ENCODE results near the gene OTOL1.
A peak's percentile ranks its signal among the peaks of the same experiment; 100 is the strongest.
"Not testable (repeated sequence)": the region's sequence is repeated elsewhere in the genome, so short reads cannot be mapped to it uniquely, and the experiment has no call there.

Gene OTOL1

DNA sequence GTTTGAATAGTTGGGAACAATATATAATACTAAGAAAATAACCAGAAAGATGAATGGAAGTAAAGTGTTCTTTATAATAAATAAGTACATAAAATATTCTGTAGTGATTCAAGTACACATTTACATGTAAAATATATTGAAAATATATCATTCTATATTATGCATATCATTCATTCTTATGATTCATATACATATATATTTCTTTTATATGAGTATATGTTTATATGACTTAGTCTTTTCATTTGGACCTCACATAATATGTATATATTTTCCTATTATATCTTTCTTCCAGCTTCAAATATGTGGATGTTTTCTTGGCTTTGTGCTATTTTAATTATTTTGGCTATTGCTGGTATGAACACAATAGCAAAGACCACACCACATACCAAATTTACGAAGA lies at the start of gene OTOL1:
Gene OTOL1 (plus strand): TSS at position 301 of the 400 bp plus-strand sequence. CDS start 0 bp downstream, at position 301.
- DNase-seq (ENCODE audit: low read depth) = no peak

DNA sequence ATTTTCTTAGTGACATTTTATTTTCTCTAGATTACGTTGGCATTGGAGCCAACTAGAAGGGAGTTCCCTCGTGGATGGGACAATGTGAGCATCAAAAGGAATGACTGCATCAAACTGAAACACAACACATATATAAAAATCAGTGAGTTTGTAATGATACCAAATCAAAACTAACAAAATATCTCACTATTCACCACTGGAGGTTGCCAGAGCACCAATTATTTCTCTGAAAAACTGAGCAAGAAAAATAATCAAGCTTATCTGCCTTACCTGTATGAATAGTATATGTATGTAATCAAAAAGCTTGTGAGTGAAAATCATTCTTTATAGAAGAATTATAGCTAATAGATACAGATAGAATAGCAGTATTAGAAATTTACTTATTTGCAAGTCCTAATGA lies 46.8 kb upstream of the OTOL1 start:
- no peak for DNase-seq (ENCODE audit: low read depth)

DNA sequence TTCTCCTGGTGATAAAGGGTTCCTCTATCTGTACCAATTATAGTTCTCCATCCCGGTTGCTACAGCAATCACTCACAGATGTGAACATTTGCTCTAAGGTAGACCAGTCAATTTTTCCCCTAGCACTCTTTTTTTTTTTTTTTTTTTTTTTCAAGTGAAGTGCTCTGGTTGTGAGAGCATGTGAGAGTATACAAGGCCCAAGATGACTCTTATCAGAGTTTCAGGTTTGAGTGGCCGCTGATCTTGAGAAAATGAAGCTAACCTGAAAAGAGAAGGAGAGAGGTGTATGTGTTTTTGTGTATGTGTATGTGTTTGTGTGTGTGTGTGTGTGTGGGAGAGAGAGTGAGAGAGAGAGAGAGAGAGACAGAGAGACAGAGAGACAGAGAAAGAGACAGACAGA lies 44.4 kb upstream of the OTOL1 start:
- no peak for DNase-seq (ENCODE audit: low read depth)

DNA sequence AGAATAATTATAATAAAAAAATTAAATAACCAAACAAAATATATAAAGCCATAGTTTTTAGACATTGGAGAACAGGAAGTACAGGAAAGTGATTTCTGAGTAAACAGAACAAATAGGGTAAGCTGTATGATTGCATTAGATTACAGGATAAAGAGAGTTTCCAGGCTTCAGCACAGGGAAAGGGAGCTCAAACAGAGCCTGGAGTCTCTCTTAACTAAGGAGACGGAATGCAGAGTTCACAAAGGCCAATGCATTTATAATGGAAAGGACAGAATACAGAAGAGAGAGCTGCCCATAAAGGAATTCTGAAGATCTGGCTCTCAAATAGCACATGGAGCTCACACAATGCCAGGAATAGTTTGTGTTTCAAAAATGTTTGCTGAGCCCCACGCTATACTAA lies 42.0 kb upstream of the OTOL1 start:
- DNase-seq (ENCODE audit: low read depth) = no peak

DNA sequence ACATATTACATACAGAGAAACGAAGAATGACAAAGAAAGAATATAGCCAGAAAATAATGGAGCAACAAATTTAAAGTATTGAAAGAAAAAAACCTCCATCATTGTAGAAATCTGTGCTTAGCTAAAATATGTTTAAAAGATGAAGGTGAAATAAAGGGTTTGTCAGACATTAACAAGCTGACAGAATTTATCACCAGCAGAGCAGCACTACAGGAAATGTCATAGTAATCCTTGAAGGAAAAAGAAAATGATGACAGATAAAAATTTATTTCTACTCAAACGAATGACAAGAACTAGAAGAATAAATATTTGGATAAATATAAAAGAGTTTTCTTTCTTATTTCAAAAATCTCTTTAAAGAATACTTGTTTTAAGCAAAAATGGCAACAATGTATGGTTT lies 40.6 kb upstream of the OTOL1 start:
- no peak for DNase-seq (ENCODE audit: low read depth)

DNA sequence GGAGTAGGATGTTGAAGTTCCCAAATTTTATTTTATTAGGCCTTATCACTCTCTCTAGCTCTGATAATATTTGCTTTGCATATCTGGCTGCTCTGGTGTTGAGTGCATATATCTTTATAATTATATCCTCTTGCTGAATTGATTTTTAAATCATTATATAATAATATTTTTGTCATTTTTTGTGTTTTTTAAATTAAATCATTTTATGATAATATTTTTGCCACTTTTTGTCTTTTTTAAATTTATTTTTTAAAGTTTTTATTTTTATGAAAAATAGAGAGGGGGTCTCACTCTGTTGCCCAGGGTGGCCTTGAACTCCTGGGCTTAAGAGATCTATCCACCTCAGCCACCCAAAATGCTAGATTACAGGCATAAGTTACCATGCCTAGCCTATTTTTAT lies 34.5 kb upstream of the OTOL1 start:
- DNase-seq (ENCODE audit: low read depth) = no peak

DNA sequence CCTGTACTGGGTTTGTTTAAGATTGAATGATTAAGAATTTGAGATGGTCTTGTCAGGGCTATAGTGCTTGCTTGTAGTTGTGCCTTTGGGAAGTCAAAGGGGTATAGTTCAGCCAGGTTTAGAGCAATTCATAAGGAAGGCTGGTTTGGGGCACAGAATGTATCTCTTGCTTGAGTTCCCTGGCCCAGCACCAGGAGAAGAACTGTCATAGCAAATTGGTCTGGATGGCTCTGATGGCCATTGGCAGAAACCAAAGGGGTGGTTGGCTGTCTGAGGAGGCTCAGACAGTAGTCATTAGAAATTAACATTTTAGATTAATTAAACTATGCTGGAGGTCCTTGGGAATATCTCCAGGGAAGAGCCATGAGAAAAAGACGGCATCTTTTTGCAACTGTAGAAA lies 25.4 kb upstream of the OTOL1 start:
- DNase-seq (ENCODE audit: low read depth) = no peak

DNA sequence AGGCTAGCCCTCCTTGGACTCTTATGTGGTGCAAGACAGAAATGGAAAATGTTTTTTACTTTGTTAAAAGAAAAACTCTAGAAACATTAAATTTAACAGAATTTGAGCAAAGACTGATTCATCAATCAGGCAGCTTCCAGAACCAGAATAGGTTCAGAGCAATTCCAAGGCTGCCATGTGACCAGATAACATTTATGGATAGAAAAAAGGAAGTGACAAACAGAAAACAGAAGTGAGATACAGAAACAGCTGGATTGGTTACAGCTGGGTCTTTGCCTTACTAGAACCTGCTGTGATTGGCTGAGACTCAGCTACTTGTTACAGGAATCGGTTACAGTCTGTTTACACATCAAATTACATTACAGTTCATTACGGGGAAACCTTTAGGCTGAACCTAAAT lies 22.5 kb upstream of the OTOL1 start:
- DNase-seq (ENCODE audit: low read depth) = no peak

DNA sequence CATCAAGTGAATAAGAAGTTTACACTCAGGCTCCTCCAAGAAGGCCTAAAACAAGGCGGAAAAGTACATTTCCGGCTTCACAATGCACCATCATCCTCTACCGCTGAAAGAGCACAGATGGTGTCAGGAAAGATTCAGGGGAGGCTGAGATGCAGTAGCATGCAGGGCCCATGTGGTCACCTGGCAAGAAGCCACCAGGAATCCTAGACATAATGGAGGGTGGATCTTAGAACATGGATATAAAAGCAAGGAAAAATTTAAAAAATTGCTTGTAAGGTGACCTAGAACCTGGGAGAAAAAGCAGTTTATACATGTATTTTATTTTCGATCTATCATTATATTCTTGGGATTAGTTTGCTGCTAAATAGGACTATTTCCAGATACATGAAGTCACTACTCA lies 21.9 kb upstream of the OTOL1 start:
- DNase-seq (ENCODE audit: low read depth) = no peak

DNA sequence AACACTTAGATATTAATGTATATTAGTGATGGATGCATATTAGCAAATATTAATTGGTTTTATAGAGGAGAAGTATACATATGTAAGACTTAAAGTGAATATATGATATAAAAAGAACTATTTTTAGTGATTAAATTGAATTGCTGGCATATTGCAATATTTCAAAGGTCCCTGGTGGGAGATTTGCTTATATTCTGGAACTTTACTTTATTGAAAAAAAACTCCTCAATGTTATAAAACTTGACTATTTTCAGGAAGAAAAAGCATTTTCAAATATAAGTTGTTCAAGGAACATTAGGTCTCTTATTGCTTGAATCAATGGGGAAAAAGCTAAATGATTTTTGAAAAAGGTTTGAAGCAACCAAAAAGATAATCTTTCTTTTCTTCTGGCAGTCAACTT lies 21.4 kb upstream of the OTOL1 start:
- no peak for DNase-seq (ENCODE audit: low read depth)

DNA sequence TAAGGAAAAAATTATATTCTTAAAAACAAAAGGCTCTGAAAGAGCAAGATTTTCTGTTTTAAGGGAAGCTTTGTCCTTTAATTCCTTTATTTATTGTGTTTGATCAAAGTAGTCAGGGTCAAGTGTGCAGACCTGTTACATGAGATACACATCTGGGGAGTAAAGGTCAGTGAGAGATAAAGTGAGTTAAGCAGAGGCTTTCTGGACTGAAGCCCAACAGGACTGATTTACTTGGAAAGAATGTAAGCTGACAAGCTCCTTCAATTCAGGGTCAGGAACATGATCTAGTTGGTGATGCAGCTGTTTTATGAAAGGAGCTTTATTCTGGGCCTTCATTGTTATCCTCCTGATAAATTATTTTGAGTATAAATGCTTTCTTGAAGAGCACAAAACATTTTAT lies 20.7 kb upstream of the OTOL1 start:
- peak; percentile 67 for DNase-seq (ENCODE audit: low read depth)

DNA sequence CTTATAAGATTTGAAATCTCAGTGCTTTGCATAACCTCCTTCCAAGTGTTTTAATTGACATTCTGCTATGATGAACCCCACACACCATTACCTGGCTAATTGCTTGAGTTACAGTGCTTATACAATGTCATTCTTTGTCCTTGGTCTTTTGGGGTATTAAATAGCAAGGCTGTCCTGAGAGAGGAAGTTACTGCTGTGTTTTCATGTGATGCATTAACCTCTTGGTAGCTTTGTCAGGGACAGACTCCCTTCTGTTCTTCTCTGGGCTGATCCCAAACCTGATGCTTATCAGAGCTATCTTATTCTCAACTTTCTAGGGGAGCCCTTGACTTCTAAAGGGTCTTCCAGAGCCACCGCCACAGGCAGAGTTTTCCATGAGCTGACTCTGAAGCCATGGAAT lies 12.4 kb upstream of the OTOL1 start:
- DNase-seq (ENCODE audit: low read depth) = no peak

DNA sequence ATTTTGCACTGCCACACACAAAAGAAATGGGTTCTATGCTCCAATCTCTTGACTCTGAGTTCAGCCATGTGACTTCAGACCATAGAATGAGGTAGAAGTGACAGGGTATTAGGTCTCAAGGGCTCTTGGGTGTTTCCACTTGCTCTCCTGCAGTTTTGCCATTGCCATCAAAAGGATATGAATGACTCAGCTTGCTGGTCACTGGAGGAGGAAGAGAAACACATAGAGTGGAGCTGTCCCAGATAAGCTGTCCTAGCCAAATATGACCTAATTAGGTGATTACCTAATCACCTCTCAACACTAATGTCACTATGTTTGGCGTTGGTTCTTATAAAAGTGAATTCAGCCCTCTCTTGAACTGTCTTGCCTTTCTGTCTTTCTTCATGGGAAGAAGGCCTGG lies 8.3 kb upstream of the OTOL1 start:
- not testable (repeated sequence) for DNase-seq (ENCODE audit: low read depth)

DNA sequence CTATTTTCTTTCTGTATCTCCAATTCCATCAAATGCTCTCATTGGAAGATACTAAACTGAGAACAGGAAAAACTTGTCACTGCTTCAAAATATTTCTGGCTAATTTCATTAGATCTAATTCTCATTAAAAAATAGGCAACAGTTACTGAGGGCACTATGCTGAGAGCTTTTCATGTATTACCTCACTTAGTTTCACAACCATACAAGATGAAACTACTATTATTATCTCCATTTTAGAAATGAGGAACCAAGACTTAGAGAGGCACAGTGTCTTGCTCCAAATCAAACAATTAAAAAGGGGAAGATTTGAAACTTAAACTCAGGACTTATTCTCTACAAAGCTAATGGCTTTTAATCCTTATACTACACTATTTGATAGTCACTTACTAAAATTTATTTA lies 7.2 kb upstream of the OTOL1 start:
- DNase-seq (ENCODE audit: low read depth) = no peak

DNA sequence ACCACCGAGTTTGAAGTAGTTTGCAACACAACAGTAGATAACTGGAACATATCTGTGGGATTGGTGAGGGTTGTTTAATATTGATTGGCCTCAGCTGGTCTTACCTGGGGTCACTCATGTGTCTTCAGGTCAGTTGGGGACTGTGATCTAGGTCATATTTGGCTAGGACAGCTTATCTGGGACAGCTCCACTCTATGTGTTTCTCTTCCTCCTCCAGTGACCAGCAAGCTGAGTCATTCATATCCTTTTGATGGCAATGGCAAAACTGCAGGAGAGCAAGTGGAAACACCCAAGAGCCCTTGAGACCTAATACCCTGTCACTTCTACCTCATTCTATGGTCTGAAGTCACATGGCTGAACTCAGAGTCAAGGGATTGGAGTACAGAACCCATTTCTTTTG lies 5.8 kb upstream of the OTOL1 start:
- not testable (repeated sequence) for DNase-seq (ENCODE audit: low read depth)

DNA sequence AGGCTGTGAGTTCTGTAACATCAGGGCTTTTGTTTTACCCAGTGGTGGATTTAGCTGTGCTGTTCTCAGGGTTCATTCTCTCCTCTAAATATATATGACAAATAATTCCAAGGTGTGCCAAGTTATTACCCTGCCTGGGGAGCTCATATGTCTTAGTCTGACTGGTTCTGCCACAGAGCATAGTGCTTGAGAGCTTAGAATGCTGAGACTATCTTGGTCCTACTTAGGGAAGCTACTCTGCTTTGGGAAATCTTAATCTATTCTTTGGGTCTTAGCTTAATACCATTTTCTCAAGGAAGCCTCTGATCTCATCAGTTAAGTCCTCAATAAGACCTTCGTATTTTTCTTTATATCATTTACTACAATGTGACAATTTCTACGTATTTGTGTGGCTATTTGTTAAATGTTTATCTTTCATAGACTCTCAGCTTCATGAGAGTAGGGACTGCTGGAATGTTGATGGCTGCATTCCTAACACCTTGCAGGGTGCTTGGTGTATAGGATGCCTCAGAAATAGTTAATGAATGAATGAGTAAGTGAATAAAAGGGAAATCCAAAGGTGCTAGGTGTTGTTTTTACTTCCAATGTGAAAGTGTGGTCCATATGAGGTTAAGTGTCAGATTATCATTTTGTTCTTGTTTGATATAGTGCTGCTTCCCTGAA lies 1.8 kb downstream of the OTOL1 start:
- DNase-seq (ENCODE audit: low read depth) = no peak

DNA sequence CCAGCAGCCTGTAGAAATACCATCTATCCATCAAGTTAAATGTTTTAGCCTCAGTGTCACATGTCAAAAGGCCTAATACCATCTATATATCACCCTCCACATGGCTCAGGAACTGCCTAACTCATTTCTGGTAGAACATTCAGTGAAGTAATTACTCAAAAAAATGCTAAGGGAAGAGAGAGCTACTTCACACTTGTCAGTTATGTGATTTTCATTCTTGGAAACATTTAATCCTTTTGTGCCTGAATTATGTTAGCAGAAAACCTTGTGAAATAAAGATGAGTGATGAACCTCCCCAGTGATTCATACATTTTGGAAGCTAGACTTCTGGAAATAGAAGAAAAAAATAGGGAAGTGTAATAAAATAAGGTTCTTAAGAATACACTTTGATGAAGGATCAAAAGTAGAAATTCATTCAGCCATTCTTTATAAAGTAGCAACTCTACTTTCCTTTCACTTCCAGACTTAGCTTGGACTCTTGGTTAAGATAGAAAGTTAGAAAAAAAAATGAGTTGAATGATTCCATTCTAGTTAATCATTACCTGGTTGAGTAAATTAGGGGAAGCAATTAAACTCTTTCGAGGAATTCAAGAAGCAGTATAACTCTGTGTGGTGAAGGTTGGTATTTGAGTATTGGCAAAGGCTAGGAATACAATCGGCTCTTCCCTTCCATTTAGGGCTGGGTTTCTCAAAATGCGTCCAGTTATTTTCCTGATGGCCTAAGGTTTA lies 3.6 kb downstream of the OTOL1 start:
- DNase-seq (ENCODE audit: low read depth) = no peak

DNA sequence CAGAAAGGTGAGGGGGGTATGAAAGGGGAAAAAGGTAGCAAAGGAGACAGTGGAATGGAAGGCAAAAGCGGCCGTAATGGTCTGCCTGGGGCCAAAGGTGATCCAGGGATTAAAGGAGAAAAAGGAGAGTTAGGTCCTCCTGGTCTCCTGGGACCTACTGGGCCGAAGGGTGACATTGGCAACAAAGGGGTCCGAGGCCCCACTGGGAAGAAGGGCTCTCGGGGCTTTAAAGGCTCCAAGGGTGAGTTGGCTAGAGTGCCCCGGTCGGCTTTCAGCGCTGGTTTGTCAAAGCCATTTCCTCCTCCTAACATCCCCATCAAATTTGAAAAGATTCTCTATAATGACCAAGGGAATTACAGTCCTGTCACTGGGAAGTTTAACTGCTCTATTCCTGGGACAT lies 6.7 kb downstream of the OTOL1 start:
- no peak for DNase-seq (ENCODE audit: low read depth)

DNA sequence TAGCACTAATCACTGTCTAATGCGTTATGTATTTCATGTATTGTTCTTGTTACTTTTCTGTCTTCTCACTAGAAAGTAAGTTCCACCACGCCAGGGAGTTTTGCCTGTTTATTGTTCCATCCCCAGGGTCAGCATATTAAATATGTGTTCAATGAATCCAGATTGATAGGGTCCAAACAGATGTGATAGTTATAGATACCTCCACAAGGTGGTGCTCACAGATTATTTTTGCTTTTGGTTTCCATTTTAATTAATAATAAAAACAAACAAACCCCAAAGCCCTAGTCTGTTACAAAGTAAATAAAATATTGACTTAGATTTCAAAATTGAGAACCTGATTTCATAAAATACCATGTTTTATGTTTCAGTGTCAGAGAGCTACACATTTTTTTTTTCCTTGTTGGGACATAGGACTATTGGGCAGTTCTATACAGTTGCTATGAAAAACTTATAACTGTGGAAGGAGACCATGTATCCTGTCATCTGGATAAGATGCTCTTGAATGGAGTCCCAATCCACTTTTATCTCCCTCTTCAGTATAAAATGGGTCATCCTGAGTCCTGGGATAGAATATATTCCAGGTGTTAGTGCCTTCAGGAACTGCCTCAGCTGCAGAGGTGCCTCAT lies 12.4 kb downstream of the OTOL1 start:
- peak; percentile 1 for DNase-seq (ENCODE audit: low read depth)

DNA sequence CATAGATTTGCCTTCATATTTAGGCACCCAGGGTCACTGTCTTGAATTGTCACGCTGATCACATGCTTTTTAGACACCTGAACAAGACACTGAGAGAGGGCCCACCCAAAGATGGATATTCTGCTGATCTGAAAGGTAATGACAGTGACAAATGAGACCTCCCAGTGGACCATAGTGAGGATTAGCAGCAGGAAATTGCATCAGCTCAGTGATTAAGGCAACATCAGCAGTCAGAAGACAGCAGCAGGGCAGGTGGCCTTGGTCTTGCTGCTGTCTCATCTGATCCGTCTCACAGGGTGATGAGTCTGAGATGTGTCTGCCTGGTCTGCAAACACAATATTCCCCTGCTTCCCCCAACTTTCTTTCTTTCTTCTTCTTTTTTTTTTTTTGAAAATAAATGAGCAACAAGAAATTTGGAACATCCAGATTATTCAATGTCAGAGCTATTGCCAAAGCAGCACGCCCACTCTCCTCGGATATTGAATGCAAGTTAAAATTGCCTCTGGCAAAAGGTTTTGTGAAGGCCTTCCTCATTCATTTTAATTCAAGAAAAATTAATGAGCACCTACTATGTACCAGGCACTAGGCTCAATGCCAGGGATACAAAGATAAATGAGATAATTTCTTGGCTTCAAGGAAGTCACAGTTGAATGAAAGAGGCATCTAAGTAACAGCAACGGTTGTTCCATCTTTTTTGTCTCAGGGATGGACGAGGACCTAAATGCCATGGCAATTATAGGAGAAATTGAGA lies 14.1 kb downstream of the OTOL1 start:
- no peak for DNase-seq (ENCODE audit: low read depth)

DNA sequence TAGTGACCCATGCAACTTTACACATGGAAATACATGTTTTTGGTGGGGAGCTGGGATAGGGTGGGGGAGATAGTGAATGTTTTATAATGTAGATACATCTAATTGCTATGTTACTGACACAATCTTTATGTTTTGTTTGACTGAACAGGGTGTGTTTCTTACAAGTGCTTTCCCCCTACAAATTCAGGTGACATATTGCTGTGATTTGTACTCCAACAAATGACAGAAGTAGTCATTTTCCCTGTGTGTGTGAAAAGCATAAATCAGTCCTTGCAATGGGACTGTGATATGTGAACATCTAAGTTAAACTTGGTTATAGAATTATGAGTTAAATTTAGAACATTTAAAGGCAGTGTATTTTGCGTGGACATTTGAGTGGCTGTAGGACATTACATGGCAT lies 27.3 kb downstream of the OTOL1 start:
- no peak for DNase-seq (ENCODE audit: low read depth)

DNA sequence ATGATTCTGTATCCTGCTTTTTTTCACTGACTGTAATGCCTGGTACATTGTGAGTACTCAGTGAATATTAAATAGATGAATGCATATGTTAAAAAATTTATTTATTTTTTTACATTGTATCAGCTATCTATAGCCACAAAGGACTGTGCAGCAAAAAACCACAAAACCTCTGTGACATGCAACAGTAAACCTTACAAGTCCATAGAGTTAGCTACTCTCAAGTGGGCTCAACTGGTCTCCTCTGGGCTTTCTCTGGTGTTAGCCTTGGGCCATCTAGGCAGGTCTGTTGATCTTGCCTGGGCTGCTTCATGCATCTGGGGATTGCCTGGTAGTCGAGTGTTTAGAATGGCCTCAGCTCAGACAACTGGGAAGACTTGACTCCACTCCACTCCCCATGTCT lies 35.3 kb downstream of the OTOL1 start:
- no peak for DNase-seq (ENCODE audit: low read depth)

DNA sequence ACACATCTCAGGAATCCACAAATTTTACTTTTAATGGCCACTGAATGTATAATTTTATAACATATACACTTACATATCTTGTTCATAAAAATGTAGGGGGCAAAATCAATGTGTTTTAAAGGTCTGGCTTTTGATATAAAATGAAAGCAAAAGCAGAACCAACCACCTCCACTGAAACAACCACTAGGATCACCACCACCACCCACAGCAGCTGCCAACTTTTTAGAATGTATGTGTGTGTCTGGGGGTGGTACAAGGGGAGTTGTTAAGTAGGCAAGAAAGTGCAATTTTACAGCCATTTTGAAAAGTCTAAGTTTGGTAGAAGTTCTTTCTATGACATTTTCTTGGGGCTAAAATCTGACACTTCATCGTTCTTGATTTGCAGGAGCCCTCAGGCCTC lies 44.0 kb downstream of the OTOL1 start:
- no peak for DNase-seq (ENCODE audit: low read depth)

Measured in iris pigment epithelial cell (primary cell).